SKM-1 (cell line): Measurements from ENCODE around the gene GIMAP4.
"Not testable (repeated sequence)": the region's sequence is repeated elsewhere in the genome, so short reads cannot be mapped to it uniquely, and the experiment has no call there.

ENCODE experiments used
- DNase-seq: peaks from one replicate; lab custom pipeline; 2025; ENCODE audit not compliant: unreplicated experiment; lab: John Stamatoyannopoulos, UW

GIMAP4 gene

DNA sequence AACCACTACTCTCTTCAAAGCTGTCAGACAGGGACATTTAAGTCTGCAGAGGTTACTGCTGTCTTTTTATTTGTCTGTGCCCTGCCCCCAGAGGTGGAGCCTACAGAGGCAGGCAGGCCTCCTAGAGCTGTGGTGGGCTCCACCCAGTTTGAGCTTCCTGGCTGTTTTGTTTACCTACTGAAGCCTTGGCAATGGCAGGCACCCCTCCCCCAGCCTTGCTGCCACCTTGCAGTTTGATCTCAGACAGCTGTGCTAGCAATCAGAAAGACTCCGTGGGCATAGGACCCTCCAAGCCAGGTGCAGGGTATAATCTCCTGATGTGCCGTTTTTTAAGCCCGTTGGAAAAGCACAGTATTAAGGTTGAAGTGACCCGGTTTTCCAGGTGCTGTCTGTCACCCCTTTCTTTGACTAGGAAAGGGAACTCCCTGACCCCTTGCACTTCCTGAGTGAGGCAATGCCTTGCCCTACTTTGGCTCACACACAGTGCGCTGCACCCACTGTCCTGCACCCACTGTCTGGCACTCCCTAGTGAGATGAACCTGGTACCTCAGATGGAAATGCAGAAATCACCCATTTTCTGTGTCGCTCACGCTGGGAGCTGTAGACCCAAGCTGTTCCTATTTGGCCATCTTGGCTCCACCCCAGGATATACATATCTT is 12.9 kb downstream of the GIMAP4 start:
- DNase-seq = not testable (repeated sequence)

DNA sequence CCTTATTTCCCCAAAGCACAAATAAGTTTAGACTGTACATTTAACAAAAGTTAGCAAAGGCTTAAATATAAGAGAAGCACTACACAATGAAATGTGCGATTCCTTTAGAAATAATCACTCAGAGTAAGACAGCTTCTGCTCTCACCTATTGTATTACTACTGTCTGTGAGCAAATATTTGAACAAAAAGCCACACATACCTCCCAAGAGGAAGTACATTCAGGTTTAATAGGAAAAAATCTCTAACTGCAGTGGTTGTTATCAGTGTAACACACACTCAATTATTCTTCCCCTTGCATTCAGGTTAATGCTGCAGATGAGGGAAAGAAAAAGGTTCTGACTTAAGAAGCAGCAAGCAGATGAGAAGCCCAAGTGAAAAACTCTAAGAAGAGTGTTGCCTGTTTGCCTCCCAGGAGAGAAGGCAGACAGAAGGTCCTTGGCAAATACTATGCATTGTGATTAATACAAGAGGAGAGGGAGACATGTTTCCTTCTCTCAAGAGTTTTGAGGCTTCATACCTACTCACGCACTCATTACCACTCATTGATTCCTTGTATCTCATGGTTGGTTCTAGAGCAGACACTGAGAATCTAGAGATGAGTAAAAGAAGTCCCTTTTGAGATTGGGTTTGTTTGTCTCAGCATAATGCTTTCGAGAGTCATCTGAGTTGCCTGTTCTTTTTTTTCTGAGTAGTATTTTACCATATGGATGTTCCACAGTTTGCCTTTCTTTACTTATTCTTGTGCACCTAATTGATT is 13.6 kb downstream of the GIMAP4 start:
- no peak for DNase-seq

DNA sequence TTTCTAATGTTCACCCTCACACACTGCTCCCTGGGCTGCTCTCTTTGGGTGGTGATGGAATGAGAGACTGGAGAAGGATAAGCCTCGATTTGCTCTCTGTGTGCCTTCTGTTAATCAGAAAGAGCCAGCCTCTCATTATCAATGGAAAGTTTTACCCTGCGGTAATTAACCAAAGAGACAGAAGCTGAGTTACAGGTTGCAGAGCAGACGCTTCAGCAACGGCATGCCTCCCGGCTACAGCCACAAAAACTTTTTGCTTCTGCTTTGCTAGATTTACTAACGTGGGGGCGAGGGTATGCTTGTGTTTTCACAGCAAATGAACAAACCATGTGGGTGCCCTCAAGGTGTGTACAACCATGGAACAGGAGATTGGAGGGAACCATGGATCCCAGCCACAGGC is 18.0 kb downstream of the GIMAP4 start:
- DNase-seq = no peak

DNA sequence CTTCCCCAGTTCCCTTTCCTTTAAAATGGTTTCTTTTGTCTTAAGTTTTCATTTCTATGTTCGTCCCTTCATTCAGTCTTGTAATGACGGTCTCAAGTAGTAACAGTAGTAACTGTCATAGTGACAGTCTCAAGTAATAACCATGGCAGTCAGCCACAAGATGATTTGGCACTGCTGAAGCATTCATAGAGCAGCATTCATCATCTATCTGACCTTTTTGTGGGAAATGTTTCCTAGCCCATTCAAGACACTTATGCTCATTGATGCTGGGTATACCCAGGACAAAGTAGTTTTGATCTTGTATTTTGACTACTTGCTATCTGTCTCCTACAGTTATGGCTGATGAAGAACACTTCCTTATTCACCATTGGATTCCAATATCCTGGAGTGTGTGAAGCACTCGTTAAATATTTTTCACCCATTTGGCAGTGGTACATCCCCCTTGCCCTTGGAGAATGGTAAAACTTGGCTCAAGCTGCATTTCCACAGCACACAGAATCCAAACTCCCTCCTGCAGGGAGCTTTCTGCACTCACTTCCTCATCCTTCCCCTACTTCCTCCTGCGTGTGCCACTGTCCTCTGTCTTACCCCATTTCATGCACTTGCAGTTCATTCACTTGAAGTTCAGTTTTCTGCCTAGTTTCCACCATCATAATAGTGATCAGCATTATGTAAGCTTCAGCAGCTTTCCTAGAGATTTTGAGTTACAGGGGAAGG is 19.0 kb downstream of the GIMAP4 start:
- DNase-seq = peak; percentile 48

DNA sequence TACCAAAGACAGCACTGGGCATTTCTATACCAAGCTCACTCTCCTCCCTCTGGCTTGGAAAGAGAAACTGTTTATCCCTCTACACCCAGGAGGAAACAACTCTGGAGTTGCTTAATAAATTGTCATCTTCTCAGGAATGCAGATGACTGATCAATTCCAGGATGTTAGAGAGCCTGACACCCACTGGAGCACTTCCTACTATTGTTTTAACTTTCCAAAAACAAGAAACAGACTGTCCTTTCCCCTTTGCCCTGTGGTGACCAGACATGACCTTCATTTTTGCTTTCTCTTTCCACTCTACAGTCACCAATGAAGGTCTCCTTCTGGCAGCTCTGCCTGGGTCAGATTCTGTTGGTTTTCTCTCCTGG is 19.6 kb downstream of the GIMAP4 start:
- no peak for DNase-seq

DNA sequence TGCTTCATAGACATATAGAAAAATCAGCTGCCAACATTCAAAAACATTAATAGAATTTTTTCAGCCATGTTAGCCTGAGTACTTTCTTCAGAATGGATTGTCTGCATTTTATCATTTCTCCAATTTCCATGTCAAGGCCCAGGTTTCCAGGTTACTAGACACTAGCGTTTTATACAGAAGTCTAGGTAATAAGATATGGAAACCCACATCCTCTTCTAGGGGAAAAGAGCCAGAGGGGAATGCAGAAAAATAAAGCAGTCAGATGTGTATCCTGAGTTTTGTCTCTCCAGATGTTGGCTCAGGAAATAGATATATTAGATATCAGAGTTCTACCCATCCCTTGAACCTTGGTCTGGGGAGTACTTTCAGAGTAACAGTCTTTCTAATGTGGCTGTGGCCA is 20.4 kb downstream of the GIMAP4 start:
- no peak for DNase-seq

DNA sequence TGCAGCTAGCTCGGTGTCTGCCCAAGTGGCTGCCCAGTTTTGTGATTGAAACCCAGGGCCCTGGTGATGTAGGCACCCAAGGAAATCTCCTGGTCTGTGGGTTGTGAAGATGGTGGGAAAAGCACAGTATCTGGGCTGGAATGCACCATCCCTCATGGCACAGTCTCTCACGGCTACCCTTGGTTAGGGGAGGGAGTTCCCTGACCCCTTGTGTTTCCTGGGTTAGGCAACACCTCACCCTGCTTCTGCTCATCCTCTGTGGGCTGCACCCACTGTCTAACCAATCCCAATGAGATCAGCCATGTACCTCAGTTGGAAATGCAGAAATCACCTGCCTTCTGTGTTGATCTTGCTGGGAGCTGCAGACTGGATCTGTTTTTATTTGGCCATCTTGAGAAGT is 27.6 kb downstream of the GIMAP4 start:
- no peak for DNase-seq

DNA sequence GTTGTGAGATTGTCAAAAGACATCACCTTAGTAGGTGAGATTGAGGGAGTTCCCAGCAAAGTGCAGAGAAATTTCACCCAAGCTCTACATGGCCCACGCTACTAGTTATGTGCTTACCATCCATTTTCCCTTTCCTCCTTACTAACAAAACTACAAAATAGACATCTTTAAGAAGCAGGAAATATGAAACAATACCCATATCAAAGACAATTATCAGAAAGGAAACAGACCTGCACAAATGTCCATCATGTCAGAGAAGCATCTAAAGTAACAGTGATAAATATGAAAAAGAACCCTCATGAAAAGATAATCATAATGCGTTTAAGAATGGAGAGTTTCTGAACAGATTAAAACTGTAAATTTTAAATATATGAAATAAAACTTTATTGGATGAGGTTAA is 28.2 kb downstream of the GIMAP4 start:
- DNase-seq = no peak

DNA sequence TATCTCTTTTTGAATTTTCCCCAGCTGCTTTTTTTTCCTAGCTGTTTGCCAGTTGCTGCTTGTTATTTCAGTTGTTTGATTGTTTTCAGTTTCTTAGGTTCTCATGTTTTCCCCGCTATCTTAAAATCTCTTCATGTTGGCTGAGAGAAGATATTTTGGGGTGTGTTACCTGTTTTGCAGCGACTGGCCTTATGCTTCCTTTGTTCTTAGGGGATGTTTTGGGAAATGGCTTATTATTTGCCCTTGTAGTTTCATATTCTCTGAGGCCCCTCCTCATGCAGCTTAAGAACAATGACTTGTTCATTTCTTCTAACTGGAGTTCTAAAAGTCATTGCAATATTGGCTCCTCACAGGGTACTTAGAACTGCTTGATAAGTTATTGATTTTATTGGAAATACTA is 36.4 kb downstream of the GIMAP4 start:
- not testable (repeated sequence) for DNase-seq

DNA sequence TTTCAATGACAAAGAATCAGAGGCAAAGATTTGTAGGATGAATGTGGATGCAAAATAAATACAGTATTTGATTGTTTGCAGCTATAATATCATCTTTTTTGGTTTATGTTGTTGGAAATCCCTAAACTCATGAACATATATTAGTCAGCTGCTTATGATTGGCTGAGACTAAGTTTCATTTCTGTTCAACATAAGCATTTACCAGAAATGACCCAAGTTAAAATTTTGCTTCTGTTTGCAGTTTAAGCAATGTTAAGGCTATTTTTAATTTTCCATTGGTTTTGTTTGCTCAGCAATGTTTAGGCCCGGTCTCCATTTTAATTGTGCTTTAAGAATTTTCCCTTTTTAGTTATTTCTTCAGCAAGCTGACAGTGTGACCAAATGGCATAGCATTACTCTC is 43.0 kb downstream of the GIMAP4 start:
- no peak for DNase-seq

DNA sequence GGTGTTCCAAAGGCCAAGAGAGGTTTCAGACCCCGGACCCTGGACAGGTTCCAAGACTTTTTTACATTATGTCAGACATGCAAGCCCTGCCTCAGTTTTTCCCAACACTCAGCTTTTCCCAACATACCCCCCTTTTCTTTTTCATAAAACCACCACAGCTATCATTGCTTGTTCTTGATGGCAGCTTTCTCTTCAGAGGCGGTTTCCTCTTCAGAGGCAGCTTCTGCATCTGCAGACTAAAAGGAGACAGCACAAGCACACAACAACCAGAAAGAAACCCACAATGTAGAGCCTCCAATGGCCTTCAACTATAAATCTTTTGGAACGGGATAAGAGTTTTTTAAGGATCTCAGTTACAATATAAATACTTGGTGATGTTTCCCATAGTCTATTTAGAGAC is 45.7 kb downstream of the GIMAP4 start:
- no peak for DNase-seq

DNA sequence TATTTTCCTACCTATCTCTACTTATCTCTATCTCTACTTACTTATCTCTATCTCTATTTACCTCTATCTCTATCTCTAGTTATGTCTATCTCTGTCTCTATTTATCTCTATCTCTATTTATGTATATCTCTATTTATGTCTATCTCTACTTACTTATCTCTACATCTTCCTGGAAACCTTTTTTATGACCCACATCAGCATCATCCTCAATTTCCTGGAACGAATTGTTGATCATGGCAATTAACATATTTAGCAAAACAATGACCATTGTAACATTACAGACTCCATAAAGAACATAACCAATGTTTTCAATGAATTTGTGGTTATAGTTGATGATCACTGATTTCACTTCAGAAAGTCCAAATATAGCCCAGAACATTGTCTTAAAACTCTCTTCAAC is 46.7 kb downstream of the GIMAP4 start:
- no peak for DNase-seq

DNA sequence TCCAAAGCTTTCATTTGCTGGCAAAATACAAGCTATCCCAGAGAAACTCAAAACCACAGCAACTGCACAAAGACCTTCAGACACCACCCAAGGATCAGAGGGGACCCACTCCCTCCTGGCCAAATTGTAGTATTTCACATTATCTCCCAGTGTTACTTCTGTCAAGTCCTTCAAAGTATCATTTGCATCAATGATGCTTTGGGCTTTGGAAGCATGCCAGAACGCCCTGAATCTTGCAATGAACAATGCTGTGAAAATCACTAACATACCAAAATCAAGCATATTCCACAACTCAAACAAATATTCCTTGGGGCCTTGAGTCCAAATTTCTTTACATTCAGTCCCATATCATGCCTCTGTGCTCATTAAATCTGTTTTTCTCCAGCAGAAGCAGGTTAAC is 47.2 kb downstream of the GIMAP4 start:
- DNase-seq = not testable (repeated sequence)

DNA sequence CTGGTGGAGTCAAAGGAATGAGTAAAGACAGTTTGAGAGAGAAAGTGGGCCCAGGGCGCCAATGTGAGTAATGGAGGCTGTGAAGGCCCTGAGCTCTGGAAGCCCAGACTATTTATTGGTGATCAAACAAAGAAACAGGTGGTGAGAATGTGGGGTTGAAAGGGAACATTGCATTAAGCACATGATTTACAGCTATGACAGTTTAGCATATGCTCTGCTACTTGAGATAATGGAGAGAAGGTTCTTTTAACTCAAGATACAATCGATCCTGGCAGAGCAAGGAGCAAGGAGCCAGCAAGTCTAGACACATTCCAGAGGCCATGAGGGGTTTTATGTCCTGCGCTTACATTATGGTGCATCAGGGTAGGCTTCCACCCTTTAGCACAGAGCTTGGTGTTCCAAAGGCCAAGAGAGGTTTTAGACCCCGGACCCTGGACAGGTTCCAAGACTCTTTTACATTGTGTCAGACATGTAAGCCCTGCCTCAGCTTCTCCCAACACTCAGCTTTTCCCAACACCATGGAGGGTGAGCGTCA is 48.1 kb downstream of the GIMAP4 start:
- not testable (repeated sequence) for DNase-seq

DNA sequence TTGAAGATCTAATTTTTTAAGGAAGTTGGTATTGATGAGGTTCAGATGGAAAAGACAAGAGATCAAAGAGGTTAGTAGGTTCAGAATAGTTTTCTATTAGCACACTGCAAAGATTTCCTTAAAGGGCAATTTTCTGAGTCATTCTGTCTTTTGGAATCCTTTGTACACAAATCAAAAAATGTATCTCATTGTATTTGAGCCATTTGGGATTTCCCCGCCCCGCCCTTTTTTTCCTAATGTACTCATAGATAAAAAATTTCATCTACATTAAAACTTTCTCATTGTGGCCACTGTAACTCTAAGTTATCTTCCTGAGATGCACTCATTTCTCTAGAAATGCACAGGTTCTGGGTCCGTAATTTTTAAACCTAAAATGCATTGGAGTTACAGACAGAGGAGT is 52.9 kb downstream of the GIMAP4 start:
- no peak for DNase-seq

DNA sequence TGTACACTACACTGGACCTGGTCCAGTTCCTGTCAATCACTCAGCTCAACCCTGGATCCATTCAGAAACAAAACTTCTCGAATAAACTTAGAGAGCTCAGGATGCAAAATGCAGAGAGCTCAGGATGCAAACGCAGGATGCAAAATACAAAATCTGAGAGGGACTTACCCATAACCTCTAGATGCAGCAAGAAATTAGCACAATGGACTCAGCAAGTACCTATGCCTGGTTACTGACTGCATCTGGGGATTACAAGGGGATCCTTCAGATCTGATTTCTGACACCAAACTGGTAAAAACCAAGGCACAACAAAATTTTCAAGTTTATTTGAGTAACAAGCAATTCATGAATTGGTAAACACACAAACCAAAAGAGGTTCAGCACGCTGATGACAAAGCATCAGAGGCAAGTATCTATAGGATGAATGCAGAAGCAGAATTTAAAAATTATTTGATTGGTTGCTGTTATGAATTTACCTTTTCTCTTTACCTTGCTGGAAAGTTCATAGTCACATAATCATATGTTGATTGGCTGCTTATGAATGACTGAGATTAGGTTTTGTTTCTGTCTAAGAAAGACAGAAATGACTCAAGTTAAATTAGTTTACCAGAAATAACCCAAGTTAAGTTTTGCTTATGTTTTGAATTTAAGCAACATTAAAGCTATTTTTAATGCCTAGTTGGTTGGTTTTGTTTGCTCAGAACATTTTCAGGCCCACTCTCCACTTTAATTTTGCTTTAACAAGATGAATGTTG is 53.6 kb downstream of the GIMAP4 start:
- no peak for DNase-seq

DNA sequence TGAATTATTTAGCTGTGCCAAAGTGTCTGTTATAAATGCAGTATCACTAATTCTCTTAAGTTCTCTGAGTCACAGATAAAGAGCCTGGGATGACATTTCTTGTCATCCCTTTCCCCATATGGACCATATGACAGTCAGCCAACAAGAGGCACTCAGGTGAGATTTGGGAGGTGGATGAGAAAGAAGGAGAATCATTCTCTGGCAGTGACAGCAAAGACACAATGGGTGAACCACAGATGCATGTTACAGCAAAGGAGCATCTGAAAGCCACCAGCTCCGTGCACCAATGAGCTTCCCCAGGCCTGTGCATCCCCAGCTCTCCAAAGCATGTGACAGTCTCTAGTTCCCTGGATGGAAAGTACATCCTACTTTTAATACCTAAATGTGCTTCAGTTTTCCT is 54.2 kb downstream of the GIMAP4 start:
- DNase-seq = no peak
